ENCODE results near the gene DES. TPM values are rescaled to one million over a fixed set of nuclear protein-coding genes. Genes with fewer than 3 reads are reported as not detected.

DES gene
- total RNA-seq, 1 experiment from 2014 or later, result not detected

DNA sequence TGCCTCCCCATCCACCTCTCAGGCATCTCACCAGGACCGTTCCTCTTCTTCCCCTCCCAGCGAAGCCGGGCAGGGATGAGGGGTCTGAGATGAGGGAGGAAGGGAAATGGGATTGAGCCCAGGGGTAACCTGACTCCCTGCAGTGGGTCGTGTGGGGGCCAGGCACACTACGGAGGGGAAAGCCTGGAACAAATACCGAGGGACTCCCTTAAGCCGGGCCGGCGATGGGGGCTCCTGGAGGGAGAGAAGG lies 16.2 kb downstream of the DES start:
- Mint-ChIP-seq H3K4me1 (ENCODE audit: insufficient read depth, unreplicated experiment) (no peaks in the 10 kb centered on the region), H3K27ac (ENCODE audit: low read depth, unreplicated experiment) (no peak overlapping the region), H3K36me3 (ENCODE audit: insufficient read depth, unreplicated experiment) (no peaks in the 10 kb centered on the region), H3K4me3 (ENCODE audit: unreplicated experiment) (no peak overlapping the region), H3K27me3 (ENCODE audit: insufficient read depth, unreplicated experiment) (no peaks in the 10 kb centered on the region), H3K9me3 (ENCODE audit: unreplicated experiment) (no peaks in the 10 kb centered on the region)
- DNase-seq (ENCODE audit: unreplicated experiment), result no peak
- intact Hi-C loops (cut with micrococcal nuclease), result no loop called here
- TF ChIP-seq CTCF (IDR thresholded peaks at IDR 0.05; ENCODE audit: unreplicated experiment), result no peak
- ChIA-PET CTCF (interaction anchor here (0.6 to 1.1 kb wide), 5 partner anchors 31 to 865 kb away, joined by 3 to 5 read pairs (median 3); no protein-coding TSS in a partner anchor), POLR2A (no interaction called here)
- no TSS peak for BruUV-seq (replicated peaks)

- ChIA-PET CTCF (interaction anchor here (0.6 to 0.9 kb wide), 4 partner anchors 16 to 865 kb away, joined by 3 read pairs; no protein-coding TSS in a partner anchor), POLR2A (no interaction called here)
- Mint-ChIP-seq H3K4me1 (ENCODE audit: insufficient read depth, unreplicated experiment) (no peaks in the 10 kb centered on the region), H3K27me3 (ENCODE audit: insufficient read depth, unreplicated experiment) (no peaks in the 10 kb centered on the region), H3K36me3 (ENCODE audit: insufficient read depth, unreplicated experiment) (no peaks in the 10 kb centered on the region), H3K9me3 (ENCODE audit: unreplicated experiment) (no peaks in the 10 kb centered on the region), H3K27ac (ENCODE audit: low read depth, unreplicated experiment) (no peak within 1 kb of the TSS), H3K4me3 (ENCODE audit: unreplicated experiment) (no peak within 1 kb of the TSS)
- intact Hi-C loops (cut with micrococcal nuclease), result no loop called here
- BruUV-seq (replicated peaks), result no TSS peak
- no peak for DNase-seq (ENCODE audit: unreplicated experiment)
- TF ChIP-seq CTCF (IDR thresholded peaks at IDR 0.05; ENCODE audit: unreplicated experiment), result no peak
Observed at GRCh38 chr2:219434718-219435525, 16.7 kb downstream of the DES start, which contains the start of gene SPEG. Gene SPEG, plus strand, starts transcription at chr2:219434843. Its CDS starts 135 bp downstream, at chr2:219434978.

GRCh38 chr2:219435701-219436100 lies 17.5 kb downstream of the DES start:
- H3K36me3 Mint-ChIP-seq (ENCODE audit: insufficient read depth, unreplicated experiment), result no peaks in the 10 kb centered on the region
- intact Hi-C loops (cut with micrococcal nuclease), result no loop called here
- no peaks in the 10 kb centered on the region for H3K9me3 Mint-ChIP-seq (ENCODE audit: unreplicated experiment)
- DNase-seq (ENCODE audit: unreplicated experiment), result no peak
- no peaks in the 10 kb centered on the region for H3K27me3 Mint-ChIP-seq (ENCODE audit: insufficient read depth, unreplicated experiment)
- no peak overlapping the region for H3K27ac Mint-ChIP-seq (ENCODE audit: low read depth, unreplicated experiment)
- TF ChIP-seq CTCF (IDR thresholded peaks at IDR 0.05; ENCODE audit: unreplicated experiment), result no peak
- peaks cover 2% of the 10 kb centered on the region for H3K4me1 Mint-ChIP-seq (ENCODE audit: insufficient read depth, unreplicated experiment)
- ChIA-PET POLR2A (no interaction called here), CTCF (interaction anchor here (0.5 to 1.3 kb wide), 8 partner anchors 17 to 425 kb away, joined by 3 to 7 read pairs (median 4); no protein-coding TSS in a partner anchor)
- BruUV-seq (replicated peaks), result no TSS peak
- H3K4me3 Mint-ChIP-seq (ENCODE audit: unreplicated experiment), result no peak overlapping the region

DNA sequence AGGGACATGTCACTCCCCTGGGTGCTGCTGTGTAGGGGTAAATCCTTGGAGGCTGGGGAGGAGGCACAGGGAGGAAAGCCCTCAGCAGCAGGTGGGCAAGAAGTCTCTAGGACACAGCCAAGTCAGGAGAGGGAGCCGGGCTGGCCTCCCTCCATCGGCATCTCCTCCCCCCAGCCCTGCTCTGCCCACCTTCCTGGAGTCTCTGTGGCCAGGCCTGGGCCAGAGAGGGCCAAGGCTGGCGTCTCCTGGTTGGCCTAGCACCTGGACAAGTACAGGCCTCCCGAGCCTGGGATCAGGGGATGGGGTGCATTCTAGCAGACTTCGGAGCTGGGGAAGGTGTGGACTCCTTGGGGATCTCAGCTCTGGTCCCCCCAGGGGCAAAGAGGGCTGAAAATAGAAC lies 18.3 kb downstream of the DES start:
- POLR2A ChIA-PET, result interaction anchor here (1.2 kb wide), 1 partner anchor 249 kb away, joined by 3 read pairs; no protein-coding TSS in a partner anchor
- Mint-ChIP-seq H3K4me1 (ENCODE audit: insufficient read depth, unreplicated experiment) (peaks cover 10% of the 10 kb centered on the region), H3K4me3 (ENCODE audit: unreplicated experiment) (no peak overlapping the region), H3K36me3 (ENCODE audit: insufficient read depth, unreplicated experiment) (no peaks in the 10 kb centered on the region), H3K27me3 (ENCODE audit: insufficient read depth, unreplicated experiment) (no peaks in the 10 kb centered on the region), H3K9me3 (ENCODE audit: unreplicated experiment) (no peaks in the 10 kb centered on the region), H3K27ac (ENCODE audit: low read depth, unreplicated experiment) (no peak overlapping the region)
- intact Hi-C loops (cut with micrococcal nuclease), result no loop called here
- no peak for DNase-seq (ENCODE audit: unreplicated experiment)
- no peak for TF ChIP-seq CTCF (IDR thresholded peaks at IDR 0.05; ENCODE audit: unreplicated experiment)
- BruUV-seq (replicated peaks), result no TSS peak
- CTCF ChIA-PET, result interaction anchor here (0.5 to 1.5 kb wide), 7 partner anchors 9 to 93 kb away, joined by 3 to 7 read pairs (median 5); no protein-coding TSS in a partner anchor
